GM21825 (cell line): ENCODE results near the gene UXT.
"Not testable (repeated sequence)": the region's sequence is repeated elsewhere in the genome, so short reads cannot be mapped to it uniquely, and the experiment has no call there.

Experiments
- ATAC-seq: cut with Tn5 transposase; IDR thresholded peaks from one replicate; pipeline ENCODE4 v1.9.1; 2021; ENCODE audit warnings: mild to moderate bottlenecking, moderate library complexity; ENCODE audit not compliant: unreplicated experiment

The UXT gene, protein sequence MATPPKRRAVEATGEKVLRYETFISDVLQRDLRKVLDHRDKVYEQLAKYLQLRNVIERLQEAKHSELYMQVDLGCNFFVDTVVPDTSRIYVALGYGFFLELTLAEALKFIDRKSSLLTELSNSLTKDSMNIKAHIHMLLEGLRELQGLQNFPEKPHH

DNA sequence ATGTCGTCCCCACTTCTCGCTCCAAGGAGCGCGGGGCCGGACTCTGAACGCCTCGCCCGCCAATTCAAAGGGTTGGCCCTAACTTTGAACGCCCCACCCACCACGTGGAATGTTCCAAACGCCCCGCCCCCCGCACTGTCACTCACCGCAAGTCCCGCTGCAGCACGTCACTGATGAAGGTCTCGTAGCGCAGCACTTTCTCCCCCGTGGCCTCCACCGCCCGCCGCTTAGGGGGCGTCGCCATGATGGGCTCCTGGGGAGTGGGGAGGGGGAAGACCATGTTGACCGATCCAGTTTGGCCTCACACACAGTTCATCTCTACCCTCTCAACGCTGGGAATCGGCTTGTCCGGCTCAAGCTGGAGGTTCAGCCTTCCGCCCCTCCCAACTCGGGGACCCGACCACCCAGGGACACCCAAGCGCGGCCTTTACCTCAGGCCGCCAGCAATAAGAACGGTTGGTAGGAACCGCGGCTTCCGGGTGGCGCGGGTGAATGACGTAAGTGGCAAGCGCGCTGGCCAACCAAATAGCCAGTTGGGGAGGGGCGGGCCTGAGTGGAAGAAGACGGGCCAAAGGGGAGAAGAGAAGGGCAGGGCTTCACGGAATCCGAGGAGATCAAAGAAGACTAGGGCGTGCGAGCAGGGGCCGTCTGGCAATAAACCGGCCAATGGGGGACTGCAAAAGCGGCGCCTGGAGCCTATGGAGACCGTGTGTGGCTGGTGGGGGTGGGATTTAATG, at the start of gene UXT:
TSS of gene UXT (minus strand) at position 497 of the 737 bp plus-strand sequence. CDS start at position 244, 253 bp downstream.
- ATAC-seq: peak; percentile 75

DNA sequence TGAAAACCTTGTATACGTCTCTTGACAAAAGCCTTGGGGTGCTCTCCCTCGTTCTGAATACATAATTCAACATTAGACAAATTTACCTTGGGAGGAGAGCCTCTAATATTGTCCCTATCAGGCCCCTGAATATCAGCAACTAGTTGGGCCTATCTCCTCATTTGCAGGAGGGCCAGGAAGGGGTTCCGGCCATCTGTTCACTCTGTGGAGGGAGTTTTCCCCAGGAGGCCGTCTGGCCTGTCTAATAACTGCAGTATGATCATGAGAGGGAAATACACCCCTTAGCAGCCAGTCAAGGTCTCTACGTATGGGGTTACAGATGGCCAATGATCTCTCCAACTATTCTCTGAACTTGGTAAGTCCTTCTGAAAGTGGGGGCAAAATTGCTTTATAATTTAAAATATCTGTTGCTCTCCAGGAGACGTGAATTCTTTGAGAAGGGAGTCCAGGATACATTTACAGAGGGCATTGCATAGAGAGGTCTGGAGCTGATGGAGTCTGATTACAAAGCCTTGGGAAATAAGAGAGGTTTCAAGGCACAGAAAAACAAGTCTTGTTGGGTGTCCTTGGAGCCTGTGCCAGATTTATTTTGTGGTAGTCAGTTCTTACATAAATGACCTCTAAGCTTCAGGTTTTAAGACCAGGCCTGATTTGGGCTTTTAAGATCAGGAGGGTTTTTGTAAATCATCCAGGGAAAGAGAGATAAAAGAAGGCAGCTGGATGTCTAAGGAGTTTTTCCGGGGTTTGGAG, 48.2 kb upstream of the UXT start:
- no peak for ATAC-seq

DNA sequence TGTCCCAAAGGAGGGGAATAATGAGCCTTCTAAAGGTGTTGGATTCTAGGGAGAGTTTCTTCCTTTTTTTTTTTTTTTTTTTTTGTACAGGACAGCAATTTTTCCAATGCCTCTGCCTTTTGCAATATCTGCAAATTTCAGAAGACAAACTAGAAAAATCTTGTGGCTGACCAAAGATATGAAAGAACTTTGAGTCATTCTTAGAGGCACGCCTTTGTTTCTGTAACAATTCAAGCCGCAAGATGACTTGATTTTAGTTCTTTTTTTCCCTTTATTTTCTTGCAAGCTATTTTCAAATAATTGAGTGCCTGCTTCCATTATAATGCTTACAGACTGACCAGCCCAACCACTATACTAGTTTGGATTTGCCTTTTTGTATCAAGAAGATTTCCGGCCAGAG, 47.6 kb upstream of the UXT start:
- no peak for ATAC-seq

DNA sequence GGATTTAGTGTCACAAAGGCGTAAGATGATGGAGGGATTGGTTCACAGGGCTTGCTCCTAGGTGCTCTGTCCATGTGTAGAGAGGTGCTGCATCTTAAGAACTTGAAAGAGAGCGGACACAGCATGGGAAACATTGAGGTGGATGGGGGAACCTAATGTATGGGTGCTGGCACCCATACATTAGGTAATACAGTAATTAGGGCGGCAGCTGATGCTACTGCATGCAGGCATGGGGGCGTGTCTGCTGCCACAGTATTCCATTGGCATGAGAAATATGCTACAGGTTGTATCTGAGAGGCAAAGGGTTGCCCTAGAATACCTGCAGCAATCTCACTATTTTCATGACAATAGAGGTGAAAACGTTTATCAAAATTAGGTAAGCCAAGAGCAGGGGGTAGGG, 45.8 kb upstream of the UXT start:
- ATAC-seq: no peak

DNA sequence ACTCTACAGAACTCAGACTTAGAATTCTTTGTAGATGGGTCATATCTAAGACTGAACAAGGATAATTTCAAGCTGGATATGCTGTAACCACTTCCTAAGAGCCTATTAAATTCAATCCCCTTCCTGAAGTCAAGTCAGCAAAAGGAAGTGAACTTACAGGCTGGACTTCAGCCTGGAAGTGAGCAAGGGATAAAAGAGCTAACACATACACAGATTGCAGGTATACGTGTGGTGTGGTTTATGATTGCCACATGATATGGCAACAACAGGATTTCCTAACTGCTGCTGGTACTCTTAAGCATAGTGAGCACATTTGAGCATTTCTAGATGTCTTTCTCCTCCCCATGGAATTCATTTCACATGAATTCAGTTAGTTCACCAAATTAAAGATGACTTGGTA, 38.2 kb upstream of the UXT start:
- ATAC-seq: no peak

DNA sequence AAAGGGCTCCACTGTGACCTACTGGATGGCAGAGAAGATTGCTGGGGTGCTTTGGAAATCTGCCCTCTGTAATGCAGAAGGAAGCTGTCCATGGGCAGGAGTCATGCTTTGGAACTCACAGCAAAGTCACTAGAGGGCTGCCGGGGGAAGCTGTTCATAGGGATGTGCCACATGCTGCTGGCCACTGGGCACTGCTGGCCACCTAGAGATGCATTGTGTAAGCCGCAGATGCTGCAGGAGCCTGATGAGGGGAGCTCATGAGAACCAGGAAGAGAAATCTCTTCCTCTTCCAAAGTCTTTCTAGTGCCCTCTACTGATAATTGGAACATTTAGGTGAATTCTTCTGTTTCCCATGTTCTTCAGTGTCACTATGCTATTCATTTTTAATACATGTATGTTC, 31.2 kb upstream of the UXT start:
- ATAC-seq: no peak

DNA sequence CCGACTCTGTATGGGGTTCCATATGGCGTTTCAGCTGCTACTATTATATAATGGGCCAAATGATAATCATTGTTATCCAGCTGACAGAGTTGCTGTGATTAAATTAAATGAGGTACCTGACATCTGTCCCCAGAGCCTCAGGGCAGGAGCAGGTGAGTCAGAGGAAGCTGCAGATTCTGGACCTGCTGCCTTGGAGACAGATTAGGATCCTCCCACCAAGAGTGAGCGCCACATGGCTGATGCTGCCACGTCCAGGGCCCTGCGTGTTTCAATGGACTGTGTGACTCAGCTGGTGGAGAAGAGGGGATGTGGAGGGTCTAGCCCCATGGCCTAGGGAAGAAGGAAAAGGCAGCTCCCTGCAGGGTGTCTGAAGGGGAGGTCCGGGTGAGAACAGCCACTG, 28.3 kb upstream of the UXT start:
- ATAC-seq: no peak

DNA sequence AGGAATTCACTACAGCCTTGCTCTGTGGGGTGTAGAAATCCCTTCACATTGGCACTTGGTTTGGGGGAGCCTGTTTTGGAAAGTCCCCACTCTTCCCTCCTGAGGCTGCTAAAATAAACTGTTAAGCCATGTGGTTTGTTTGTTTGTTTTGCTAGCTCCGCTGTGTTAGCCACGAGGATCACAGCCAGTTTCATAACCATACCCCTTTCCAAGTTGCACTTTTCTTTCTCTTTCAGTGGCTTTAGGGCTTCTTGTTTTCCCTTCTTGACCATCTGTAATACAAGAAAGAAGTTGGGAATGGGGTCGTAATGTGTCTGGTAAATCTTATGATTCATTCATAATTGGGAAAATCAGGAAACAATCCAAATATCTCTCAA, 24.8 kb upstream of the UXT start:
- no peak for ATAC-seq

DNA sequence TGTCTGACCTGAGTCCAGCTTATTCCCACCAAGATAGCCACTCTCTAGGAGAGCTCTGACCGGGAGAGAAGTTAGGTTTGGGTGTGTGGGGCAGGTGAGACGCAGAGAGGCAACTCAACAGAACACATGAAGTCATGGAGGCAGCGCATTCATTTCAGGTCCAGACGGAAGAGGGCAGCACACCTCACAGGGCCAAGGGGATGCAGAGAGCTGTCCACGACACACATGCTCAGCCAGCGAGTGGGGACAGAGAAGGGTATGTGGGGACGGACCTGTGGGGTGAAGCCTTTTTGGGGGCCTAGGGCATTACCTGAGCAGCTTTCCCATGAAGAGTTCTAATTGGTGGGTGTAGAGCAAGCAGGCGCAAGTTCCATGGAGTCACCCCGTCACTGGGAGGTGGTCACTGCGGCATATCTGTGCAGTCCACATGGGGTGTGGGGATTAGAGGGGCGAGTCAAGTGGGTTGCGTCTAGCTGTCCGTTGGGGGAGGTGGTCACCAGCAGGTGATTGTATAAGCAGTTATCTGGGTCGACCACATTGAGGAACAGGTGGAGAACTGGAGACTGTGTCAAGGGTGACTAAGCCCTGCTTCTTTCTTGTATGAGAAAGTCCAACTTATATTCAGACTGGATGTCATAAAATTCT, 24.3 kb upstream of the UXT start:
- no peak for ATAC-seq

DNA sequence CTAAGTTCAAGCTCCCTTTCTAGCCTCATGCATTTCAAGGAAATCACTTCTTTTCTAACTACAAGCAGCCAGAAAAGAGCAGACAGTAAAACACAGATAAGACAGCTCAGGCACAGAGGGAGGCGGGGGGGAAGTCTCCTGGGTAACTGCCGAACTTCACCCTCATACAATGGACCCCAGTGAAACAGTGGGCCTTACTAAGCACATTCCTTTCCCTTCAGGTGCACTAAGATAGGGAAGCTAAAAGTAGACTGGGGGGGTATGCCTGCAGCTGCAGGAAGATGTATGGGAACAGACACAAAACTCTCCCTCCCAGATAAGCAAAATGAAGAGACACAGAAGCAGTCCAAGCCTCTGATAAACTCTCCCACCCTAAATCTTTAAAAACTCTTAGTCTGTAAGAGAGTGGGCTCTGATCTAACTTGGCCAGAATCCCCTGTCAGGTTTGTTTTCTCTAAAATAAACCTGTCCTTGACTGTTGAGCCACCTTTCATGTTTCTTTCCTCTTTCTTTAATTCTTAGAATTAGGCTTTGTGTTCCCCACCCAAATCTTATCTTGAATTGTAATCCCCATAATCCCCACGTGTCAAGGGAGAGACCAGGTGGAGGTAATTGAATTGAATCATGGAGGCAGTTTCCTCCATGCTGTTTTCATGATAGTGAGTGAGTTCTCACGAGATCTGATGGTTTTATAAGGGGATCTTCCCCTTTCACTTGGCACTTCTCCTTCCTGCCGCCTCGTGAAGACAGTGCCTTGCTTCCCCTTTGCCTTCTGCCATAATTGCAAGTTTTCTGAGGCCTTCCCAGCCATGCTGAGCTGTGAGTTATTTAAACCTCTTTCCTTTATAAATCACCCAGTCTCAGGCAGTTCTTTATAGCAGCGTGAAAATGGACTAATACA, 17.2 kb upstream of the UXT start:
- ATAC-seq: not testable (repeated sequence)

DNA sequence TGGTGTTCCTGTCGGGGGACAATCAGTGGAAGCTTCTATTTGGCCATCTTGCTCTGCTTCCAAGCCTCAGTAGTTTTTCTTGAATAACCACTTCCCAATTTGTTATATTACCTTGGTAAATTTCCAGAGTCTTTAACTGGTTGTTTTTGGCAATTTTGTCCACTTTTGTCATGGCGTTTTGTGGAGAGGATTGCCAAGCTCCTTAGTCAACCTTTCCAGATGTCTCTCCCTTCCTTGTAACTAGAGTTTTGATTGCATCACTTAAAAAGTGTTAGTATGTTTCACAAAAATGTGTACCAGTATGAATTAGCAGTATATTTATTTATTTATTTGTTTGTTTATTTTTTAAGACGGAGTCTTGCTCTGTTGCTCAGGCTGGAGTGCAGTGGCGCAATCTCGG, 15.8 kb upstream of the UXT start:
- ATAC-seq: no peak

DNA sequence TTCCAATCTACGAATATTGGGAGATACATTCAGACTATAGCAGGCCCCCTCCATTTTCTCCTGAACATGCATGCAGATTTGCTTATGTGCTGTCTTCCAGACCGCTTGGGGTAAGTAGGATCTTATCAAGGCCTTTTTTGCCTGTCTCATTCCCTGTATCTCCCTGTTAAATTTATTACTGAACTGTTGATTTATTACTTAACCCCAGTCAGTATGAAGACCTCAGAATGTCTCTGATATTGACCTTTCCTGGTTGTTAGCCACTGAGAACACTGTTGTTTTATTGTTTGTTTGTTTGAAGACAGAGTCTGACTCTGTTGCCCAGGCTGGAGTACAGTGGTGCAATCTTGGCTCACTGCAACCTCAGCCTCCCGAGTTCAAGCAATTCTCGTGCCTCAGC, 6.8 kb upstream of the UXT start:
- ATAC-seq: not testable (repeated sequence)

DNA sequence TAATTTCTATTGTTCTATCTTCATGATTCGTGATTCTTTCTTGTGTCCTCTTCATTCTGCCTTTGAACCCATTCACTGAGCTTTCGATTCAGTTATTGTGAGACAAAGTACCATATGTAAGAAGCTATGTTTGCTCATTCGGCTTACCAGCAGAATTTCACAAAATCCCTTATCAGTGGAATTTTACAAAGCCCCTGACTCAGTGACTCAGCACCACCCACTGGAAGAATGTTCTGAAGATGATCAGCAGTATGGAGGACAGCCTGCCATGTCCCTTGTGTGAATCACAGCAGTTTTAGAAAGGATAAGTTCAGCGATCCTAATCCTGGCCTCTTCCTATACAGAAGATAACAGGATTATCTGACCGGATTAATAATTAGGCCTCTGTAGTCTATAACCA, 5.8 kb upstream of the UXT start:
- no peak for ATAC-seq

DNA sequence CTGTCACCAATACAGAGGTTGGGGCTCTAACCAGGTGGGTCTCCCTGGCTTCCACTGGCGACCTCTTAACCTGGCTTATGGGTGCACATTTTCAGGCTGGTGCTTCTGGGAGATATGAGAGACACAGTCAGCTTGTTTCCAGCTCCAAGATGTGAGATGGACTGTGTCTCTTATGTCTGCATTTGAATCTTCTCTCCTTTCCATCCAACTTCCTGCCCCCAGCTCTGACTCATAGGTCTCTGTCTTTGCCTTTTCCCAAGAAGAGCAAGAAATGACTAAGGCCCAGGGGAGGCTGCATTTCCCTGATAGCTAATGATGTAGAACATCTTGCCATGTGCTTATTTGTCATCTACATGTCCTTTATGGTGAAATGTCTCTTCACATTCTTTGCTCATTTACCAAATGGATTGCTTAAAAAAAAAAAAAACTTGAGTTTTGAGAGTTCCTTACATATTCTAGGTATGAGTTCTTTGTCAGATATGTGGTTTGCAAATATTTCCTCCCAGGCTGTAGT, 3.2 kb upstream of the UXT start:
- ATAC-seq: no peak

DNA sequence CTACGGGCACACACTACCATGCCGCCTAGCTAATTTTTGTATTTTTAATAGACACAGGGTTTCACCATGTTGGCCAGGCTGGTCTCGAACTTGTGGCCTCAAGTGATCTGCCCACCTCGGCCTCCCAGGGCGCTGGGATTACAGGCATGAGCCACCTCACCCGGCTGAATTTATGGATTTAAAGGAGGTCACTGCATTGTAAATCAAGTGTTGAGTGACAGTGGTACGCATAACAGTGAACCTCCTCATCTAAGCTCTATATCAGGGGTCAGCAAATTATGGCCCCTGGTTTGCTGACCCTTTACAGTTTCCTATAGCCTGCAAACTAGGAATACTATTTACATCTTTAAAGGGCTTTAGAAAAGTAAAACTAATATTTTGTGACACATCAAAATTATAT, 2.6 kb upstream of the UXT start:
- no peak for ATAC-seq

DNA sequence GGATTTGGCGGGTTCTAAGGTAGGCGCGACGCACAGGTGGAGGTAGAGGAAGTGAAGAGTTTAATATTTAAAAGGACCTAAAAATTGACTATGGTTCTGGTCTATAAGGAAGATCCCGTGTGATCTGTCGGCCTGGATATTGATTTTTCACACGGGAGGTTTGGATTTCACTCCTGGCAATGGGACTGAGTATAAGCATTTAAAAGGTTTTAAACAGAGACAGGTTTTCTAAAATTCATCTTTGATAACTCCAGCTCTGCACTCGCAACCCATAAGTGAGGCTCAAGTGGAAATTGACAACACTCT, 394 bp upstream of the UXT start:
- ATAC-seq: no peak

DNA sequence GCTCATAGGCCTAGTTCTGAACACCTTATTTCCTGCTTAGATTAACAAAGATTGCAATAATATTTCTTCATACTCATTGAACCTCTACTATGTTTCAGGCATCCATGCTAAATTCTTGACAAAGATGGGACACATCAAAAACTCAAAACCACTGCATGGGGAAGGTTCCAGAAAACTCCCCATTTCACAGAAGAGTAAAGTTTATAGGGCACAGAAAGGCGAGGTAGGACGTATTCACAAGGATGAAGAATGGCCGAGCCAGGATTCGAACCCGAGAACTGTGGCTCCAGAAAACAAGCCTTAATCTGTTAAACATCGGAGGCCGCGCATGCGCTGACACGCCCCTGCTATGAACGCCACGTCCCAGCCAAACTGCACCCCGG, 688 bp downstream of the UXT start:
- ATAC-seq: no peak

DNA sequence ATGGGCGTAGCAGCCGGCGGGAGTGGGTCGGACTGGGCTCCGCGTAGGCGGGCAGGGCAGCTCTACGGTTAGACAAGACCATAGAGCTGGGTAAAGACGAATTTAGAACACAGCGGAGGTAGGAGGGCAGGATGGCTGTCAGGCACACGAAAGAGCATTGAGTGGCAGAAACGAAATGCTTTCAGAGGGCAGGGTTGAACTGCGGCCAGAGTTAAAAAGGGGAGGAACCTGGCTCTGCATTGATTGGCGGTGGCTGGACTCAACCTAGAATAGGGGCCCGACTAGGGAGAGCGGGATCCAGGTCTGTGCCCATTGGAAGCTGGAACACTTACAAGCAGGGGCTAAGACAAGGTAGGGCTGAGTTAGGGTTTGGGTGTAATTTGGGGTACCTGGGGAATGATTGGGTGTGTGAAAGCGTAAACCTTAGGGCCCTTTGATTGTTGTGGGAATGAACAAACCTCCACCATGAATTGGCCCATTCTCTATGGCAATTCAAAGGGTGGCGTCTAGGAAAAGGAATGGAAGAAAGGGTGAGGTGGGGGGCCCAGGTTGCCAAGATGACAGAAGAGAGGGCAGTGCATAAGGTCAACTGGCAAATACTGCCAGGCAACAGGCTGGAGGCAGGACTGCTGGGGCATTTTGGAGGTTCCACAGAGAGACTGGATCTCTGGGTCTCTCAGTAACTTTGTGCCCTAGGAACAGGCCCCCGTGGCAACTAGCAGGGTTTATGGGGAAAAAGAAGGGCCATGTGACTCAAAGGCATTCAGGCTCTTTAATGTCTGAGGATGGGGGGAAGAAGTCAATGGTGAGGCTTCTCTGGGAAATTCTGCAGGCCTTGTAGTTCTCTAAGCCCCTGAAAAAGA, 7.7 kb downstream of the UXT start:
- ATAC-seq: no peak

DNA sequence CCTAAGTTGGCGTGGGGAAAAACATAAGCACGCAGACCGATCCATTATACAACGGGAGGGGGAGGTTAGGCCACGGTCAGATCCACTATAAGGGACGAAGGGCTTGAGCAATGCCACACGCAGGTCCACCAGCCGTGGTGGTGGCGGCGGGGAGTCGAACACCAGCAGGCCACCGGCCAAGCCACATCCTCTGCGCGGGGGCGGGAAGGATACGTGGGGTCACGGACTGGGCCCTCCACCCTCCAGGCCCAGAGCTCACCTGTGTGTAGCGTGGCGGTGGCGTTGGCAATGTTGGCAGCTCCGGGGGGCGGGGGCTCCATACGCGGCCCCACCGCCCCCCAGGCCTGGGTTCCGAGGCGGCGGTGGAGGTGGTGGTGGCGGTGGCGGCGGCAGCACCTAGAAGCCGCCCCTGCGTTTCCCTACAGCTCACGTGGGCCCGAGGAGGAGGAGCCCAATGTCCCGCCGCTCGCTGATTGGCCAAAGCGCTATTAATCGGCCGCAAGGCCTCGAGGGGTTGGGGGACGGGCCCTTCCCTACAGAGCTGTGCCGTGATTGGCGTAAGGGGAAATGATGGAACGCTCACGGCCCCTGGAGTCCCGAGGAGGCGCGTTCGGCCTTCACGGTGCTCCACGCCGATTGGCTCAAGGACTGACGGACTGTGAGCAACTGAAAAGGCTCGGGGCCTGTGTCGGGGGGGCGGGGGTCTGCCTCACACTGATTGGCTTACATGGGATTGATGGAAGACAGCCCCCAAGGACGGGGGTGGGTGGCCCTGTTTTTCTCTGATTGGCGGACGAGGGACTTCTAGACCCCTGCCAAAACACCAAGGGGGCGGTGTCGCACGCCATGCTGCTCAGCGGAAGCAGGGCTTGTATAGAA, 8.6 kb downstream of the UXT start, which contains the start of gene ELK1:
TSS of gene ELK1 (minus strand) at position 400 of the 879 bp plus-strand sequence. CDS start 9,122 bp downstream, outside the sequence.
- ATAC-seq: peak; percentile 83
